ENCODE results near the gene SUPT3H. TPM values are rescaled to one million over a fixed set of nuclear protein-coding genes. Genes with fewer than 3 reads are reported as not detected.

SUPT3H gene
- total and polyA plus RNA-seq, 12 donors, result 10.0 to 56.2 (median 16.6) TPM

GRCh38 chr6:45171380-45171779, 206.4 kb downstream of the SUPT3H start:
- intact Hi-C loops (cut with DNase I), result no loop called here
- TF ChIP-seq, protein P1, sequence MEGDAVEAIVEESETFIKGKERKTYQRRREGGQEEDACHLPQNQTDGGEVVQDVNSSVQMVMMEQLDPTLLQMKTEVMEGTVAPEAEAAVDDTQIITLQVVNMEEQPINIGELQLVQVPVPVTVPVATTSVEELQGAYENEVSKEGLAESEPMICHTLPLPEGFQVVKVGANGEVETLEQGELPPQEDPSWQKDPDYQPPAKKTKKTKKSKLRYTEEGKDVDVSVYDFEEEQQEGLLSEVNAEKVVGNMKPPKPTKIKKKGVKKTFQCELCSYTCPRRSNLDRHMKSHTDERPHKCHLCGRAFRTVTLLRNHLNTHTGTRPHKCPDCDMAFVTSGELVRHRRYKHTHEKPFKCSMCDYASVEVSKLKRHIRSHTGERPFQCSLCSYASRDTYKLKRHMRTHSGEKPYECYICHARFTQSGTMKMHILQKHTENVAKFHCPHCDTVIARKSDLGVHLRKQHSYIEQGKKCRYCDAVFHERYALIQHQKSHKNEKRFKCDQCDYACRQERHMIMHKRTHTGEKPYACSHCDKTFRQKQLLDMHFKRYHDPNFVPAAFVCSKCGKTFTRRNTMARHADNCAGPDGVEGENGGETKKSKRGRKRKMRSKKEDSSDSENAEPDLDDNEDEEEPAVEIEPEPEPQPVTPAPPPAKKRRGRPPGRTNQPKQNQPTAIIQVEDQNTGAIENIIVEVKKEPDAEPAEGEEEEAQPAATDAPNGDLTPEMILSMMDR (IDR thresholded peaks at IDR 0.05), result no peak
- TF ChIP-seq POLR2A (IDR thresholded peaks at IDR 0.05), result no peak

DNA sequence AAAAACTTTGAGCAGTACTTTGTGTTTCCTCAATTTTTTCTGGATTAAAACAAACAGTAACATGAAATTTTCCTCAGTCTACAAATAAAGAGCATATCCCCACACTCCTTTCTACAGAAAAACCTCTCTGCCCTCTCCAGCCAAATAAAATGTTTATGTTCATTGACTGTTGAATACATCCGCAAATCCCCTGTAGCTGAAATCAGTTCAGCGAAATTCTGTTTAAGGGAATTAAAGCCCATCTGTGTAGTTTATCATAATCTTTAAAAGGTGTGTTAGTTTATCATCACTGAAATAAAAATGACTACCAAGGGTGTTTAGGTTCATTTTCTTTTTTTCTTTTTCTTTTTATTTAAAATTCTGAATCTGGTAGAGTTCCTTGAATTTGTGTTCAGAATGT, 207.4 kb downstream of the SUPT3H start:
- intact Hi-C loops (cut with DNase I), result no loop called here
- H3K27me3 ChIP-seq, result no peaks in the 10 kb centered on the region
- no peak for DNase-seq
- no peak for TF ChIP-seq POLR2A (IDR thresholded peaks at IDR 0.05)
- TF ChIP-seq, protein P1 (IDR thresholded peaks at IDR 0.05), result no peak
- no peak overlapping the region for H3K4me3 ChIP-seq
- H3K27ac ChIP-seq, result no peak overlapping the region
- 89 to 98% (median 96%) methylated on average over 2 of the region's 2 CpGs for WGBS, 4 donors
- H3K9me3 ChIP-seq (replicated peaks in 1 of 3), result no peaks in the 10 kb centered on the region
- no peaks in the 10 kb centered on the region for H3K4me1 ChIP-seq (replicated peaks in 1 of 2)
- H3K36me3 ChIP-seq (replicated peaks in 1 of 2), result no peaks in the 10 kb centered on the region

More at GRCh38 chr6:45171380-45171779, 206.4 kb downstream of the SUPT3H start:
- H3K9me3 ChIP-seq (replicated peaks in 1 of 3), result no peaks in the 10 kb centered on the region
- H3K4me3 ChIP-seq, result no peak overlapping the region
- no peaks in the 10 kb centered on the region for H3K36me3 ChIP-seq (replicated peaks in 1 of 2)
- 33 to 53% (median 42%) methylated on average over 1 of the region's 1 CpG for WGBS, 4 donors
- no peaks in the 10 kb centered on the region for H3K4me1 ChIP-seq (replicated peaks in 1 of 2)
- no peak for DNase-seq
- no peak overlapping the region for H3K27ac ChIP-seq
- H3K27me3 ChIP-seq, result no peaks in the 10 kb centered on the region

DNA sequence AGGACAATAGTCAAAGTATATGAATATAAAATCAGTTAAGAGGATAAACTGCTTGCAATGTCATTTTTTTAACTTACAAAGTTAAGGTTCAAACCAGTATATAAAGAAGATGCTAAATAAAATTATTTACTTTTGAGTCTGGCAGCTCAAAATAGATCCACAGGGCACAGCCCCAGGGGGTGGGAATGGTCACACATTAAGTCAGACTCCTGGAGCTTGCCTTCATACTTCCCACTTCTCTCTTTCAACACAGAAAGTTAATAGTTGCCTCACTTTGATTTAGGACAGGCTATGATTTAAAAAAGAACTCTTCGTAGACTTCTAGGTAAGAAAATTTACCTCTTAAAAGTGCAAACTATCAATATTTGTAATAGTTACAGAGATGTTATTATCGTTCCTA, 207.9 kb downstream of the SUPT3H start:
- Histone ChIP-seq H3K36me3 (replicated peaks in 1 of 2) (no peaks in the 10 kb centered on the region), H3K4me3 (no peak overlapping the region), H3K27me3 (no peaks in the 10 kb centered on the region), H3K4me1 (replicated peaks in 1 of 2) (no peaks in the 10 kb centered on the region), H3K9me3 (replicated peaks in 1 of 3) (no peaks in the 10 kb centered on the region), H3K27ac (no peak overlapping the region)
- TF ChIP-seq POLR2A (IDR thresholded peaks at IDR 0.05), result no peak
- TF ChIP-seq, protein P1 (IDR thresholded peaks at IDR 0.05), result no peak
- intact Hi-C loops (cut with DNase I), result no loop called here
- WGBS, 4 donors, result 80 to 89% (median 87%) methylated on average over 2 of the region's 2 CpGs
- DNase-seq, result no peak

GRCh38 chr6:45163952-45164766, 213.6 kb downstream of the SUPT3H start:
- no peaks in the 10 kb centered on the region for H3K27me3 ChIP-seq
- H3K4me1 ChIP-seq (replicated peaks in 1 of 2), result no peaks in the 10 kb centered on the region
- no peaks in the 10 kb centered on the region for H3K36me3 ChIP-seq (replicated peaks in 1 of 2)
- H3K4me3 ChIP-seq, result no peak overlapping the region
- WGBS, 4 donors, result 87 to 96% (median 92%) methylated on average over 3 of the region's 3 CpGs
- H3K9me3 ChIP-seq (replicated peaks in 1 of 3), result no peaks in the 10 kb centered on the region
- H3K27ac ChIP-seq, result no peak overlapping the region
- intact Hi-C loops (cut with DNase I), result no loop called here
- TF ChIP-seq POLR2A (IDR thresholded peaks at IDR 0.05), result no peak
- TF ChIP-seq, protein P1 (IDR thresholded peaks at IDR 0.05), result no peak
- DNase-seq, result no peak
